Activated T-cell treated with anti-CD3 and anti-CD28 coated beads for 48 hours (primary cell): Measurements from ENCODE around the gene C11orf21.
"Not testable (repeated sequence)": the region's sequence is repeated elsewhere in the genome, so short reads cannot be mapped to it uniquely, and the experiment has no call there.

Experiments
- DNase-seq: peaks from one replicate; pipeline ENCODE4 v3.0.0-alpha.2; 2020; ENCODE audit warnings: low read depth

C11orf21 gene

GRCh38 chr11:2301631-2302305 lies at the start of gene C11orf21, which contains the start of gene TSPAN32:
Gene C11orf21 (minus strand): TSS chr11:2301918. CDS start chr11:2301808, 110 bp downstream.
Gene TSPAN32 (plus strand): TSS chr11:2302013. CDS start chr11:2302150, 137 bp downstream.
- peak; percentile 50 for DNase-seq

- no peak for DNase-seq
These were observed 47.3 kb upstream of the C11orf21 start for GRCh38 chr11:2348986-2349385.

GRCh38 chr11:2347308-2347830 lies 45.7 kb upstream of the C11orf21 start:
- DNase-seq: no peak

GRCh38 chr11:2346586-2347307 lies 45.0 kb upstream of the C11orf21 start:
- no peak for DNase-seq

GRCh38 chr11:2346014-2346413 lies 44.3 kb upstream of the C11orf21 start:
- no peak for DNase-seq

GRCh38 chr11:2345050-2345449 lies 43.3 kb upstream of the C11orf21 start:
- DNase-seq: no peak

GRCh38 chr11:2343502-2343901 lies 41.8 kb upstream of the C11orf21 start:
- no peak for DNase-seq

GRCh38 chr11:2342981-2343380 lies 41.3 kb upstream of the C11orf21 start:
- DNase-seq: no peak

GRCh38 chr11:2342557-2342956 lies 40.8 kb upstream of the C11orf21 start:
- DNase-seq: no peak

GRCh38 chr11:2338760-2339159 lies 37.0 kb upstream of the C11orf21 start:
- not testable (repeated sequence) for DNase-seq

GRCh38 chr11:2335286-2335685 lies 33.6 kb upstream of the C11orf21 start:
- not testable (repeated sequence) for DNase-seq

GRCh38 chr11:2333486-2334205 lies 31.9 kb upstream of the C11orf21 start:
- DNase-seq: not testable (repeated sequence)

GRCh38 chr11:2332569-2332968 lies 30.9 kb upstream of the C11orf21 start:
- not testable (repeated sequence) for DNase-seq

GRCh38 chr11:2331404-2331803 lies 29.7 kb upstream of the C11orf21 start:
- DNase-seq: no peak

- no peak for DNase-seq
These were observed 29.0 kb upstream of the C11orf21 start for GRCh38 chr11:2330696-2331095.

GRCh38 chr11:2329551-2329950 lies 27.8 kb upstream of the C11orf21 start:
- no peak for DNase-seq

- DNase-seq: no peak
These were observed 27.1 kb upstream of the C11orf21 start for GRCh38 chr11:2328656-2329354.

GRCh38 chr11:2328021-2328420 lies 26.3 kb upstream of the C11orf21 start:
- DNase-seq: no peak

- no peak for DNase-seq
These were observed 25.3 kb upstream of the C11orf21 start for GRCh38 chr11:2327032-2327431.

- no peak for DNase-seq
These were observed 24.0 kb upstream of the C11orf21 start for GRCh38 chr11:2325719-2326118.

GRCh38 chr11:2325123-2325522 lies 23.4 kb upstream of the C11orf21 start:
- DNase-seq: no peak

- DNase-seq: no peak
These were observed 19.6 kb upstream of the C11orf21 start for GRCh38 chr11:2321311-2321683.
